ENCODE results near the gene PIANP.

GRCh38 chr12:6747216-6747615 lies 46.6 kb upstream of the PIANP start:
- TF ChIP-seq EZH2 (optimal IDR thresholded peaks at IDR 0.05; ENCODE audit: low read depth, low read length) (no peak), CTCF (IDR thresholded peaks at IDR 0.05; ENCODE audit: low read length) (no peak), EZH2phosphoT487 (IDR thresholded peaks at IDR 0.05; ENCODE audit: low read length) (no peak)
